ENCODE results near the gene WIF1. TPM values are rescaled to one million over a fixed set of nuclear protein-coding genes. Genes with fewer than 3 reads are reported as not detected.

WIF1 gene
- total RNA-seq, 1 experiment from 2014 or later, result not detected

DNA sequence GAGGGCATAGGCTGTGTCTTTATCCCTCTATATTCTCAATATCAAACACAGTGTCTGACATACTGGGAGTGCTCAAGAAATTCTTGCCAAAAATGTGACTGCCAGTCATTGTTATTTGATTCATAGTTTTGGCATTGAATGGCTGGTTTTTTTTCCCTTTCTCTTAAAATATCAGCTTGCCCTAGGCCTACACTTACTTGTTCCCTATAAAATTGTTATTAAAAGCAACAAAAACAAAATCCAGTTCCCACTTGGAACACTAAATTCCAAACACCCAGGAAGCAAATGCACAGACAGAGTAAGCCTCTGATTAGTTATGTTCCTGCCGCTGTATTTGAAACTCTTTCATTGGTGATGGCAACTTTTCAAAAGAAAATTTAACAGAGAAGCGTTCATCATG lies 110.7 kb downstream of the WIF1 start:
- Mint-ChIP-seq H3K9me3 (ENCODE audit: low read depth, unreplicated experiment) (no peaks in the 10 kb centered on the region), H3K4me1 (ENCODE audit: low read depth, unreplicated experiment) (no peaks in the 10 kb centered on the region), H3K27ac (ENCODE audit: unreplicated experiment) (no peak overlapping the region), H3K27me3 (ENCODE audit: unreplicated experiment) (peaks cover 31% of the 10 kb centered on the region), H3K4me3 (ENCODE audit: low read depth, unreplicated experiment) (no peak overlapping the region), H3K36me3 (ENCODE audit: insufficient read depth, unreplicated experiment) (no peaks in the 10 kb centered on the region)
- BruUV-seq (replicated peaks), result no TSS peak
- DNase-seq, result no peak
- TF ChIP-seq, protein P1, sequence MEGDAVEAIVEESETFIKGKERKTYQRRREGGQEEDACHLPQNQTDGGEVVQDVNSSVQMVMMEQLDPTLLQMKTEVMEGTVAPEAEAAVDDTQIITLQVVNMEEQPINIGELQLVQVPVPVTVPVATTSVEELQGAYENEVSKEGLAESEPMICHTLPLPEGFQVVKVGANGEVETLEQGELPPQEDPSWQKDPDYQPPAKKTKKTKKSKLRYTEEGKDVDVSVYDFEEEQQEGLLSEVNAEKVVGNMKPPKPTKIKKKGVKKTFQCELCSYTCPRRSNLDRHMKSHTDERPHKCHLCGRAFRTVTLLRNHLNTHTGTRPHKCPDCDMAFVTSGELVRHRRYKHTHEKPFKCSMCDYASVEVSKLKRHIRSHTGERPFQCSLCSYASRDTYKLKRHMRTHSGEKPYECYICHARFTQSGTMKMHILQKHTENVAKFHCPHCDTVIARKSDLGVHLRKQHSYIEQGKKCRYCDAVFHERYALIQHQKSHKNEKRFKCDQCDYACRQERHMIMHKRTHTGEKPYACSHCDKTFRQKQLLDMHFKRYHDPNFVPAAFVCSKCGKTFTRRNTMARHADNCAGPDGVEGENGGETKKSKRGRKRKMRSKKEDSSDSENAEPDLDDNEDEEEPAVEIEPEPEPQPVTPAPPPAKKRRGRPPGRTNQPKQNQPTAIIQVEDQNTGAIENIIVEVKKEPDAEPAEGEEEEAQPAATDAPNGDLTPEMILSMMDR (IDR thresholded peaks at IDR 0.05; ENCODE audit: unreplicated experiment), result no peak
- CTCF ChIA-PET, result no interaction called here
- intact Hi-C loops (cut with micrococcal nuclease; ENCODE audit: unreplicated experiment), result no loop called here

DNA sequence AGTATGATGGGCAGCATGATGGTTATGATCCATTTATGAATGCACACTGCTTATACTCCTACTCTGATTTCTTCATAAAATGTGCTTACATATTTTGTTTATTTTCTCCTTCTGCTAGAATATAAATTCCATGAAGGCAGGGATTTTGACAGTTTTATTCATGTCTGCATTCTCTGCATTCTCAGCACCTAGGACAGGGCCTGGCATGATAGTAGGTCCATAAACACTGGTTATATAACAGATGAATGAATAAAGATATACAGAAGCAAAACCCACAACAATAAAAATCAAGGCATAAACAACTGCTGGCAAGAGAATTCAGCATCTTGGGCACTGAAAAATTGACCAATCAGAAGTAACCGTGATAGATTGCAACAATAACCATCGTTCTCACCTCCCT lies 115.4 kb downstream of the WIF1 start:
- intact Hi-C loops (cut with micrococcal nuclease; ENCODE audit: unreplicated experiment), result no loop called here
- no TSS peak for BruUV-seq (replicated peaks)

DNA sequence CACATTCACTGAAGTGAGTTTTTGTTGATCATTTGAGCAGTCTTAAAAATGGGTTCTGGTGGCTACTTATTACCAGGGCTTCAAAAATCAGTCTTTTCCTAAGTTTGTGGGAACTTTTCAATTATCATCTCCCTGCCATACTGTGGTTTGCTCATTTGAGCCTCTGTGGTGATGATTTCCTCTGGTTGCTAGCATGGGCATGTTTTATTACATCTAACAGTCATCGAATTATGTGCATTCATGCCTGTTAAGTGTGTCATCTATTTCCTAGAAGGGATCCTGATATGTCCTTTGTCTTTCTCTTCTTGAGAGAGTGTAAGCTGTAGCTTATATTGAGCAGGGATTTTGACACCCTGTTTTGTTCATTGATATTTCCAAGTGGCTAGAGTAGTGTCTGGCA lies 116.8 kb downstream of the WIF1 start:
- no TSS peak for BruUV-seq (replicated peaks)
- CTCF ChIA-PET, result no interaction called here

More for the DNA sequence above, 115.4 kb downstream of the WIF1 start:
- CTCF ChIA-PET, result no interaction called here
- peaks cover 4% of the 10 kb centered on the region for H3K9me3 Mint-ChIP-seq (ENCODE audit: low read depth, unreplicated experiment)
- no peak overlapping the region for H3K4me3 Mint-ChIP-seq (ENCODE audit: low read depth, unreplicated experiment)
- H3K27ac Mint-ChIP-seq (ENCODE audit: unreplicated experiment), result no peak overlapping the region
- H3K27me3 Mint-ChIP-seq (ENCODE audit: unreplicated experiment), result peaks cover 30% of the 10 kb centered on the region
- TF ChIP-seq, protein P1 (IDR thresholded peaks at IDR 0.05; ENCODE audit: unreplicated experiment), result no peak
- H3K4me1 Mint-ChIP-seq (ENCODE audit: low read depth, unreplicated experiment), result no peaks in the 10 kb centered on the region
- DNase-seq, result no peak
- no peaks in the 10 kb centered on the region for H3K36me3 Mint-ChIP-seq (ENCODE audit: insufficient read depth, unreplicated experiment)

More for the DNA sequence above, 116.8 kb downstream of the WIF1 start:
- TF ChIP-seq, protein P1 (IDR thresholded peaks at IDR 0.05; ENCODE audit: unreplicated experiment), result no peak
- Mint-ChIP-seq H3K4me1 (ENCODE audit: low read depth, unreplicated experiment) (peaks cover 5% of the 10 kb centered on the region), H3K9me3 (ENCODE audit: low read depth, unreplicated experiment) (peaks cover 4% of the 10 kb centered on the region), H3K36me3 (ENCODE audit: insufficient read depth, unreplicated experiment) (no peaks in the 10 kb centered on the region), H3K27me3 (ENCODE audit: unreplicated experiment) (peaks cover 30% of the 10 kb centered on the region), H3K27ac (ENCODE audit: unreplicated experiment) (no peak overlapping the region), H3K4me3 (ENCODE audit: low read depth, unreplicated experiment) (no peak overlapping the region)
- DNase-seq, result no peak
- intact Hi-C loops (cut with micrococcal nuclease; ENCODE audit: unreplicated experiment), result no loop called here

Other genes with a start within 250 kb of the WIF1 start
- 44.3 and 46.8 TPM in 2 replicates for gene LEMD3, start 48.3 kb upstream of the WIF1 start, total RNA-seq (2022)
- 1.4 and 1.5 TPM in 2 replicates for gene MSRB3, start 157.4 kb upstream of the WIF1 start, total RNA-seq (2022)